BJ (cell line): ENCODE results near the gene PHGDH. TPM values are rescaled to one million over a fixed set of nuclear protein-coding genes. Genes with fewer than 3 reads are reported as not detected.

Experiments
- CTCF ChIA-PET: fragments of 350-600 bp; formaldehyde crosslinking; extraction: SDS; loops from one replicate; lab custom pipeline; 2021; ENCODE audit warnings: antibody characterized with exemption, inconsistent platforms; lab: Yijun Ruan, JAX
- POLR2A ChIA-PET: fragments of 300-600 bp; sonication (Branson Sonifier 250); formaldehyde crosslinking; extraction: SDS; loops from one replicate; lab custom pipeline; 2021; ENCODE audit warnings: antibody characterized with exemption; lab: Charles Lee
- DNase-seq: peaks from one replicate; pipeline ENCODE4 v3.0.0-alpha.2; 2011; ENCODE audit warnings: low read depth
- H3K27me3 ChIP-seq: 2 replicates; pipeline ENCODE4 v1.6.0; 2011; ENCODE audit warnings: low read length; ENCODE audit not compliant: control insufficient read depth, insufficient read depth
- H3K36me3 ChIP-seq: 2 replicates; pipeline ENCODE4 v1.5.1; 2011; ENCODE audit warnings: low read length; ENCODE audit not compliant: control insufficient read depth, insufficient read depth
- H3K4me3 ChIP-seq: 2 replicates; pipeline ENCODE4 v1.5.1; 2011; ENCODE audit warnings: low read depth, mild to moderate bottlenecking, control low read depth, low read length
- CTCF ChIP-seq: IDR thresholded peaks from 2 replicates; pipeline ENCODE4 v1.5.1; 2011; ENCODE audit warnings: low read depth, mild to moderate bottlenecking, control low read depth, inconsistent platforms, low read length, moderate library complexity; ENCODE audit not compliant: insufficient read depth
- polyA plus RNA-seq: library from polyadenylated mRNA; depleted of rRNA; stranded (reverse); fragments of >200 nt; gene quantifications from 2 replicates; pipeline ENCODE4 v1.2.3, GENCODE V29; 2011

The PHGDH gene
- polyA plus RNA-seq, 1 experiment: 287 TPM

- no peak for TF ChIP-seq CTCF
- H3K36me3 ChIP-seq: no peaks in the 10 kb centered on the region
- ChIA-PET POLR2A (no interaction called here), CTCF (interaction anchor here (0.8 to 6.8 kb wide), 14 partner anchors 10 to 198 kb away, joined by 3 to 100 read pairs (median 16); partner anchors contain the start of genes PHGDH and ZNF697)
- DNase-seq: no peak
- H3K27me3 ChIP-seq: no peaks in the 10 kb centered on the region
- no peak overlapping the region for H3K4me3 ChIP-seq
Measured at GRCh38 chr1:119673171-119673940, 38.4 kb upstream of the PHGDH start.

GRCh38 chr1:119674111-119674526 is 37.6 kb upstream of the PHGDH start:
- no peak for TF ChIP-seq CTCF
- ChIA-PET CTCF (interaction anchor here (1.2 to 6.8 kb wide), 19 partner anchors 11 to 199 kb away, joined by 3 to 100 read pairs (median 9); partner anchors contain the start of genes PHGDH and ZNF697), POLR2A (no interaction called here)
- Histone ChIP-seq H3K4me3 (no peak overlapping the region), H3K36me3 (no peaks in the 10 kb centered on the region), H3K27me3 (no peaks in the 10 kb centered on the region; the same call in 1 of the 2 replicates)
- no peak for DNase-seq

GRCh38 chr1:119674835-119675289 is 36.9 kb upstream of the PHGDH start:
- ChIA-PET CTCF (interaction anchor here (0.9 to 6.8 kb wide), 27 partner anchors 8 to 131 kb away, joined by 3 to 100 read pairs (median 7); partner anchors contain the start of genes PHGDH and ZNF697), POLR2A (no interaction called here)
- Histone ChIP-seq H3K4me3 (no peak overlapping the region), H3K36me3 (no peaks in the 10 kb centered on the region), H3K27me3 (peaks cover under 1% of the 10 kb centered on the region)
- no peak for DNase-seq
- TF ChIP-seq CTCF: peak; percentile 73

GRCh38 chr1:119675349-119676345 is 36.1 kb upstream of the PHGDH start:
- Histone ChIP-seq H3K4me3 (peak overlapping the region; percentile 37), H3K27me3 (peaks cover 1% of the 10 kb centered on the region), H3K36me3 (no peaks in the 10 kb centered on the region)
- ChIA-PET CTCF (interaction anchor here (0.6 to 6.8 kb wide), 31 partner anchors 8 to 204 kb away, joined by 3 to 100 read pairs (median 6); partner anchors contain the start of genes PHGDH and ZNF697), POLR2A (no interaction called here)
- no peak for DNase-seq
- TF ChIP-seq CTCF: peak; percentile 82
